ENCODE data around the gene SLC23A3. TPM values are rescaled to one million over a fixed set of nuclear protein-coding genes. Genes with fewer than 3 reads are reported as not detected.
A peak's percentile ranks its signal among the peaks of the same experiment; 100 is the strongest.

Gene SLC23A3
- total RNA-seq, 1 experiment from 2014 or later: 1.9 TPM

- Histone ChIP-seq H3K4me1 (ENCODE audit: insufficient read depth, low read length, poor library complexity, severe bottlenecking) (peaks cover 21% of the 10 kb centered on the region), H3K9me3 (ENCODE audit: low read depth, low read length, poor library complexity, severe bottlenecking) (no peaks in the 10 kb centered on the region), H3K36me3 (ENCODE audit: insufficient read depth, low read length, poor library complexity, severe bottlenecking) (no peaks in the 10 kb centered on the region), H3K27me3 (replicated peaks; ENCODE audit: insufficient read depth, low read depth, low read length, poor library complexity) (no peaks in the 10 kb centered on the region), H3K4me3 (ENCODE audit: low read depth, low read length, poor library complexity, severe bottlenecking) (no peak overlapping the region), H3K27ac (ENCODE audit: low read depth, low read length, poor library complexity, severe bottlenecking) (no peak overlapping the region)
- TF ChIP-seq, protein P1, sequence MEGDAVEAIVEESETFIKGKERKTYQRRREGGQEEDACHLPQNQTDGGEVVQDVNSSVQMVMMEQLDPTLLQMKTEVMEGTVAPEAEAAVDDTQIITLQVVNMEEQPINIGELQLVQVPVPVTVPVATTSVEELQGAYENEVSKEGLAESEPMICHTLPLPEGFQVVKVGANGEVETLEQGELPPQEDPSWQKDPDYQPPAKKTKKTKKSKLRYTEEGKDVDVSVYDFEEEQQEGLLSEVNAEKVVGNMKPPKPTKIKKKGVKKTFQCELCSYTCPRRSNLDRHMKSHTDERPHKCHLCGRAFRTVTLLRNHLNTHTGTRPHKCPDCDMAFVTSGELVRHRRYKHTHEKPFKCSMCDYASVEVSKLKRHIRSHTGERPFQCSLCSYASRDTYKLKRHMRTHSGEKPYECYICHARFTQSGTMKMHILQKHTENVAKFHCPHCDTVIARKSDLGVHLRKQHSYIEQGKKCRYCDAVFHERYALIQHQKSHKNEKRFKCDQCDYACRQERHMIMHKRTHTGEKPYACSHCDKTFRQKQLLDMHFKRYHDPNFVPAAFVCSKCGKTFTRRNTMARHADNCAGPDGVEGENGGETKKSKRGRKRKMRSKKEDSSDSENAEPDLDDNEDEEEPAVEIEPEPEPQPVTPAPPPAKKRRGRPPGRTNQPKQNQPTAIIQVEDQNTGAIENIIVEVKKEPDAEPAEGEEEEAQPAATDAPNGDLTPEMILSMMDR (conservative IDR thresholded peaks at IDR 0.05; ENCODE audit: low read depth, low read length): no peak
- no peak for TF ChIP-seq EZH2 (IDR thresholded peaks at IDR 0.05; ENCODE audit: borderline replicate concordance, low read depth, low read length, poor library complexity, severe bottlenecking)
- DNase-seq (ENCODE audit: low spot score): no peak
- CTCF ChIA-PET: interaction anchor here (0.7 kb wide), 1 partner anchor 94 kb away, joined by 3 read pairs; no protein-coding TSS in a partner anchor
- BruUV-seq (replicated peaks): no TSS peak
- POLR2A ChIA-PET (ENCODE audit: low non-redundant PET): no interaction called here
- intact Hi-C loops (cut with micrococcal nuclease; ENCODE audit: unreplicated experiment): loop anchor here (10.0 kb wide), 1 partner anchor 249 kb away; no protein-coding TSS in a partner anchor
Observed at GRCh38 chr2:219123356-219124135, 46.3 kb downstream of the SLC23A3 start.

DNA sequence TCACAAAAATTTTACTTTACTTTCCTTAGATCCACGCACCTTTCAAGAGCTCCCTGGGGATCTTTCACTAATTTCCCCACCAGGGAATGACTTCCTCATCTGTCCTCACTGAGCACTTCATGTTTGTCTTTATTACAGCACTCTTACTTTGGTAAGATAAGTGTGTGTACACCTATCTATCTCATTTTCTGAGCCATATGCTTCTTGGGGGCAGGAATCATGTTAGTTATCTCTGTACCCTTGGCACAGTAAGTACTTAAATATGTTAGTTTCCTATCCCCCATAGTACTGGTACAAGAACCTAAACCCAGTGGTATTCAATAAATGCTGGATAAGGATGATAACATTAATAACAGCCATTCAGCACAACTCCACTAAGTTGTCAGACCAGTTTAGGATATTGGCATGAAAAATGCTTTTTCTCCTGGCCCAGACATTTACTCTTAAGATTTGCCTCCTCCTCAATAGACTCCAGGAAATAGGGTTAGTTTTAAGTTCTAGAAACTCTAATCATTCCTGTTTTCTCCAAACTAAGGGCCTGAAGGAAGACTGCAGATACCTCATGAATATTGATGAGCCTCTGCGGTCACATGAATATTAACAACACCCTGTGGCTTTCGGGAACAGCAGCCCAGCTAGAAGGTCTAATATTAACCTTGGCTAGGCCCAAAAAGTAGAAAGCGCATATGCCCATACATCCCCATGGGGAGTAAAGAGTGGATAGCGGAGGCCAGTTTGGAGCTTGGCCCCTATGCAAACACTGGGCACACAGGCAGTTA, 47.4 kb downstream of the SLC23A3 start:
- H3K36me3 ChIP-seq (ENCODE audit: insufficient read depth, low read length, poor library complexity, severe bottlenecking): no peaks in the 10 kb centered on the region
- H3K9me3 ChIP-seq (ENCODE audit: low read depth, low read length, poor library complexity, severe bottlenecking): no peaks in the 10 kb centered on the region
- no peaks in the 10 kb centered on the region for H3K27me3 ChIP-seq (replicated peaks; ENCODE audit: insufficient read depth, low read depth, low read length, poor library complexity)
- CTCF ChIA-PET: interaction anchor here (0.7 to 1.0 kb wide), 2 partner anchors 93 to 142 kb away, joined by 3 read pairs; no protein-coding TSS in a partner anchor
- H3K4me1 ChIP-seq (ENCODE audit: insufficient read depth, low read length, poor library complexity, severe bottlenecking): peaks cover 21% of the 10 kb centered on the region
- POLR2A ChIA-PET (ENCODE audit: low non-redundant PET): no interaction called here
- no peak overlapping the region for H3K4me3 ChIP-seq (ENCODE audit: low read depth, low read length, poor library complexity, severe bottlenecking)
- no TSS peak for BruUV-seq (replicated peaks)
- intact Hi-C loops (cut with micrococcal nuclease; ENCODE audit: unreplicated experiment): loop anchor here (10.0 kb wide), 1 partner anchor 248 kb away; no protein-coding TSS in a partner anchor
- peak overlapping the region; percentile 28 for H3K27ac ChIP-seq (ENCODE audit: low read depth, low read length, poor library complexity, severe bottlenecking)
- DNase-seq (ENCODE audit: low spot score): peak; percentile 79
- TF ChIP-seq, protein P1 (conservative IDR thresholded peaks at IDR 0.05; ENCODE audit: low read depth, low read length): no peak
- no peak for TF ChIP-seq EZH2 (IDR thresholded peaks at IDR 0.05; ENCODE audit: borderline replicate concordance, low read depth, low read length, poor library complexity, severe bottlenecking)

DNA sequence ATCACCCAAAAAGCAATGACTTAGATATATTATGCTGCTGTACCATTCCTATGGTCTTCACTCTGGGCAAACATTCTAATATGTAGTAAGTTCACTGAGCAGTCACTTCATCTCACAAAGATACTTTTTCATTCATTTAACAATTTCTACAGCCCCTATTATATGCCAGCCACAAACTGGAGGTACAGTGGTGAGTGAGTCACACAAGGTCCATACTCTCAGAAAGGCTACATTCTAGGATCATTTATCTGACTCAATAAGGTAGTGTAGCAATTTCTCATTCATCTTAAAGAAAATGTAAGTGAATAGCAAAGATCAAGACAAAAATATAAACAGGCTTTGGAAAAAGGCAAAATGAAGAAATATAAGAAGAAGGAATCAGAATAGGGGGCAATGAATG, 49.7 kb downstream of the SLC23A3 start:
- Histone ChIP-seq H3K27me3 (replicated peaks; ENCODE audit: insufficient read depth, low read depth, low read length, poor library complexity) (no peaks in the 10 kb centered on the region), H3K4me3 (ENCODE audit: low read depth, low read length, poor library complexity, severe bottlenecking) (no peak overlapping the region), H3K27ac (ENCODE audit: low read depth, low read length, poor library complexity, severe bottlenecking) (no peak overlapping the region), H3K36me3 (ENCODE audit: insufficient read depth, low read length, poor library complexity, severe bottlenecking) (no peaks in the 10 kb centered on the region), H3K4me1 (ENCODE audit: insufficient read depth, low read length, poor library complexity, severe bottlenecking) (peaks cover 21% of the 10 kb centered on the region), H3K9me3 (ENCODE audit: low read depth, low read length, poor library complexity, severe bottlenecking) (no peaks in the 10 kb centered on the region)
- intact Hi-C loops (cut with micrococcal nuclease; ENCODE audit: unreplicated experiment): loop anchor here (10.0 kb wide), 1 partner anchor 245 kb away; no protein-coding TSS in a partner anchor
- BruUV-seq (replicated peaks): no TSS peak
- TF ChIP-seq, protein P1 (conservative IDR thresholded peaks at IDR 0.05; ENCODE audit: low read depth, low read length): no peak
- no peak for TF ChIP-seq EZH2 (IDR thresholded peaks at IDR 0.05; ENCODE audit: borderline replicate concordance, low read depth, low read length, poor library complexity, severe bottlenecking)
- POLR2A ChIA-PET (ENCODE audit: low non-redundant PET): no interaction called here
- no peak for DNase-seq (ENCODE audit: low spot score)
- CTCF ChIA-PET: interaction anchor here (0.5 to 3.1 kb wide), 10 partner anchors 11 to 140 kb away, joined by 3 to 21 read pairs (median 6); no protein-coding TSS in a partner anchor
